Endothelial cell of umbilical vein (primary cell): ENCODE results near the gene PCARE. TPM values are rescaled to one million over a fixed set of nuclear protein-coding genes. Genes with fewer than 3 reads are reported as not detected.

Experiments used
- BruUV-seq: library from RNA; stranded (reverse); fragments of 400-500 nt; replicated peaks from 2 replicates; lab custom pipeline; 2021; lab: Mats Ljungman, UMichigan
- CTCF ChIA-PET: fragments of 300-600, 350-600 bp; sonication (Branson Sonifier 250); formaldehyde crosslinking; loops from one replicate; lab custom pipeline; 2021; ENCODE audit warnings: antibody characterized with exemption, inconsistent platforms; lab: Charles Lee
- POLR2A ChIA-PET: fragments of 300-600, 350-600 bp; sonication (Branson Sonifier 250); formaldehyde crosslinking; loops from one replicate; lab custom pipeline; 2021; ENCODE audit warnings: antibody characterized with exemption, inconsistent platforms; lab: Charles Lee
- DNase-seq: peaks from one replicate; pipeline ENCODE4 v3.0.0-alpha.2; 2011; ENCODE audit warnings: low read depth, low spot score
- FAIRE-seq: peaks from 2 replicates; lab custom pipeline; 2011; peaks lifted over from hg19 to GRCh38; lab: Jason Lieb, UNC
- H2AFZ ChIP-seq: 2 replicates; pipeline ENCODE4 v1.6.0; 2012; ENCODE audit warnings: low read depth, low read length, control low read depth, inconsistent platforms
- H3K27ac ChIP-seq: 2 replicates; pipeline ENCODE4 v1.5.1; 2011; ENCODE audit warnings: low read depth, mild to moderate bottlenecking, control low read depth, low read length, moderate library complexity; ENCODE audit not compliant: insufficient read depth
- H3K27me3 ChIP-seq, 2 experiments: 2 replicates each; pipeline versions ENCODE4 v1.6.0 to v1.6.1; 2011; ENCODE audit warnings: low read length in 2 of 2, mixed read lengths in 1 of 2; ENCODE audit not compliant: control insufficient read depth in 2 of 2, insufficient read depth in 2 of 2
- H3K36me3 ChIP-seq, 2 experiments: 2 replicates in 1 of 2; 3 replicates in 1 of 2; pipeline ENCODE4 v1.5.1; 2011; ENCODE audit warnings: low read length in 2 of 2, mild to moderate bottlenecking in 1 of 2, moderate library complexity in 1 of 2; ENCODE audit not compliant: control insufficient read depth in 2 of 2, insufficient read depth in 2 of 2; ENCODE audit errors: extremely low read depth in 1 of 2
- H3K4me1 ChIP-seq: 3 replicates; pipeline ENCODE4 v1.5.1; 2011; ENCODE audit warnings: mild to moderate bottlenecking, low read length; ENCODE audit not compliant: control insufficient read depth, insufficient read depth; ENCODE audit errors: extremely low read depth
- H3K4me2 ChIP-seq: 2 replicates; pipeline ENCODE4 v1.6.1; 2011; ENCODE audit warnings: low read length, control low read depth, mixed read lengths; ENCODE audit not compliant: insufficient read depth
- H3K4me3 ChIP-seq, 3 experiments: fragments of 200-600 bp in 1 of 3; sonication (generic), shearing (Covaris generic) in 1 of 3; replicated peaks in 1 of 3; 2 replicates each; pipeline ENCODE4 v1.5.1; 2011 to 2016; ENCODE audit warnings: control low read depth in 3 of 3, low read length in 3 of 3, mild to moderate bottlenecking in 2 of 3, inconsistent platforms in 1 of 3, low read depth in 1 of 3, moderate library complexity in 1 of 3; ENCODE audit not compliant: insufficient read depth in 1 of 3
- H3K79me2 ChIP-seq: 2 replicates; pipeline ENCODE4 v1.6.0; 2012; ENCODE audit warnings: low read length, inconsistent platforms; ENCODE audit not compliant: control insufficient read depth, insufficient read depth
- H3K9ac ChIP-seq: replicated peaks from 2 replicates; pipeline ENCODE3; 2011; ENCODE audit warnings: low read length, control low read depth; ENCODE audit not compliant: insufficient read depth; ENCODE audit errors: extremely low read depth
- H3K9me1 ChIP-seq: replicated peaks from 3 replicates; pipeline ENCODE4 v1.6.0; 2011; ENCODE audit warnings: mild to moderate bottlenecking, low read length; ENCODE audit not compliant: control insufficient read depth, insufficient read depth; ENCODE audit errors: extremely low read depth
- H3K9me3 ChIP-seq: replicated peaks from 2 replicates; pipeline ENCODE4 v1.5.1; 2012; ENCODE audit warnings: low read length, inconsistent platforms; ENCODE audit not compliant: control insufficient read depth, insufficient read depth
- H4K20me1 ChIP-seq: replicated peaks from 2 replicates; pipeline ENCODE3; 2011; ENCODE audit warnings: mild to moderate bottlenecking, low read length; ENCODE audit not compliant: control insufficient read depth, insufficient read depth; ENCODE audit errors: extremely low read depth
- EZH2 ChIP-seq: IDR thresholded peaks from 2 replicates; pipeline ENCODE4 v1.6.1; 2012; ENCODE audit warnings: borderline replicate concordance, low read depth, mild to moderate bottlenecking, moderate library complexity, low read length, inconsistent platforms; ENCODE audit not compliant: severe bottlenecking
- FOS ChIP-seq: IDR thresholded peaks from 2 replicates; pipeline ENCODE4 v1.6.1; 2011; ENCODE audit warnings: mild to moderate bottlenecking, low read length, moderate library complexity, borderline replicate concordance; ENCODE audit not compliant: insufficient read depth
- GATA2 ChIP-seq: IDR thresholded peaks from 2 replicates; pipeline ENCODE4 v1.7.0; 2011; ENCODE audit warnings: low read depth, mild to moderate bottlenecking, moderate library complexity, mixed read lengths, low read length; ENCODE audit not compliant: insufficient read length, insufficient read depth
- JUN ChIP-seq: IDR thresholded peaks from 2 replicates; pipeline ENCODE4 v1.6.1; 2011; ENCODE audit warnings: borderline replicate concordance, low read depth; ENCODE audit not compliant: insufficient read length, insufficient read depth
- MYC ChIP-seq: IDR thresholded peaks from one replicate; pipeline ENCODE4 v1.6.1; 2011; ENCODE audit warnings: mild to moderate bottlenecking, low read depth, low read length
- POLR2A ChIP-seq: IDR thresholded peaks from 2 replicates; pipeline ENCODE4 v1.6.1; 2012; ENCODE audit warnings: low read depth, mild to moderate bottlenecking, control low read depth, low read length
- POLR2AphosphoS5 ChIP-seq: IDR thresholded peaks from 2 replicates; pipeline ENCODE4 v1.6.1; 2012; ENCODE audit warnings: low read depth, mild to moderate bottlenecking, control low read depth, low read length, moderate library complexity; ENCODE audit not compliant: insufficient read depth
- dilution Hi-C: fragments of 300-500 bp; cut with MboI; formaldehyde crosslinking; loops from one replicate; pipeline ENCODE4 v1.15.0; 2019; ENCODE audit warnings: low sequenced_read_pairs; ENCODE audit not compliant: extremely low pct_ligation_motif_present
- intact Hi-C: fragments of 100-400 bp; cut with micrococcal nuclease; formaldehyde crosslinking; loops from one replicate; pipeline ENCODE4 v1.10.0; 2022
- polyA plus RNA-seq, 4 experiments: library from polyadenylated mRNA; depleted of rRNA in 3 of 4; stranded (reverse) in 3 of 4; unstranded in 1 of 4; fragments of >200 nt; gene quantifications; 2 replicates each; pipeline versions ENCODE4 v1.2.1 to v1.2.3, GENCODE V29; 2011 to 2012; ENCODE audit warnings: missing spikeins in 1 of 4
- total RNA-seq: library from RNA; stranded (reverse); gene quantifications from 2 replicates; pipeline ENCODE4 v1.2.3, GENCODE V29; 2021
- TF ChIP-seq, protein P1 (sequence below): IDR thresholded peaks from 2 replicates; pipeline ENCODE4 v1.6.1; 2011; ENCODE audit not compliant: insufficient read depth, insufficient read length
- TF ChIP-seq, protein P2 (sequence below), 2 donors: IDR thresholded peaks; 1 replicate in 1 of 2; 2 replicates in 1 of 2; pipeline ENCODE4 v1.5.1; 2011; ENCODE audit warnings: low read length in 2 of 2, mild to moderate bottlenecking in 2 of 2, moderate library complexity in 2 of 2, control low read depth in 1 of 2, inconsistent platforms in 1 of 2, low read depth in 1 of 2; ENCODE audit not compliant: insufficient read depth in 1 of 2; ENCODE audit errors: extremely low read depth in 1 of 2

The PCARE gene
- total and polyA plus RNA-seq, 2 donors (not counting 3 experiments of a cell fraction or from before 2014, with no cell fraction given): not detected

DNA sequence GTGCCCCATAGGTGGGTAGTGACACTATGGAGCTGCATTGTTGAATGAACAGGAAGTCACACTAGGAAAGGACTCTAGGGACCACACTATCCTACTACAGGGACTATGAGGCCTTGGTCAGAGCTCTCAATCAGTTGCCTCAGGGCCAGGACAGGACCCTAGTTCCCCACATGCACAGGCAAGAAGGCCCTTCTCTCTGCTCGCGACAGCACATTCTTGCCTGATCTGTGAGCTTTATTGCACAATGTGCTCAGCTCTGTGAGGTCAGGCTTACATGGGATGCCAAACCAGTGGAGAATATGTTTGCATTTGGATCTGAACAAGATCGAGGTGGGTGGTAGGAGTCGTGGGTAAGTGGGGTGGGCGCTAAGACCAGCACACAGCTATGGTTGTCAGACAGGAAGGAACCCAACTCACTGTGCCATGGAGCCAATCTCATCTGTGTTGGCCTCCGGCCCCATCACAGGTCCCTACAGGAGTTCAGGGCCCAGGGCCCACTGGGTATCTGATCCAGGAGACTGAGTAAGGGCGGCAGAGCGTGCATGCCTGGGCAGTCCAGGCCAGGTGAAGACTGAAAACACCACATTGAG lies 8.0 kb downstream of the PCARE start:
- Histone ChIP-seq H3K27ac (no peak overlapping the region), H3K9me1 (no peaks in the 10 kb centered on the region), H3K27me3 (no peaks in the 10 kb centered on the region), H3K79me2 (no peaks in the 10 kb centered on the region), H3K9me3 (no peaks in the 10 kb centered on the region), H2AFZ (no peak overlapping the region), H4K20me1 (no peaks in the 10 kb centered on the region), H3K4me3 (no peak overlapping the region), H3K36me3 (no peaks in the 10 kb centered on the region), H3K4me1 (no peaks in the 10 kb centered on the region), H3K9ac (no peak overlapping the region), H3K4me2 (no peak overlapping the region)
- no peak for TF ChIP-seq GATA2
- no peak for TF ChIP-seq EZH2
- FAIRE-seq: no peak
- BruUV-seq: no TSS peak
- DNase-seq: no peak
- ChIA-PET POLR2A (no interaction called here), CTCF (no interaction called here)
- intact Hi-C loops: no loop called here
- dilution Hi-C loops: no loop called here

DNA sequence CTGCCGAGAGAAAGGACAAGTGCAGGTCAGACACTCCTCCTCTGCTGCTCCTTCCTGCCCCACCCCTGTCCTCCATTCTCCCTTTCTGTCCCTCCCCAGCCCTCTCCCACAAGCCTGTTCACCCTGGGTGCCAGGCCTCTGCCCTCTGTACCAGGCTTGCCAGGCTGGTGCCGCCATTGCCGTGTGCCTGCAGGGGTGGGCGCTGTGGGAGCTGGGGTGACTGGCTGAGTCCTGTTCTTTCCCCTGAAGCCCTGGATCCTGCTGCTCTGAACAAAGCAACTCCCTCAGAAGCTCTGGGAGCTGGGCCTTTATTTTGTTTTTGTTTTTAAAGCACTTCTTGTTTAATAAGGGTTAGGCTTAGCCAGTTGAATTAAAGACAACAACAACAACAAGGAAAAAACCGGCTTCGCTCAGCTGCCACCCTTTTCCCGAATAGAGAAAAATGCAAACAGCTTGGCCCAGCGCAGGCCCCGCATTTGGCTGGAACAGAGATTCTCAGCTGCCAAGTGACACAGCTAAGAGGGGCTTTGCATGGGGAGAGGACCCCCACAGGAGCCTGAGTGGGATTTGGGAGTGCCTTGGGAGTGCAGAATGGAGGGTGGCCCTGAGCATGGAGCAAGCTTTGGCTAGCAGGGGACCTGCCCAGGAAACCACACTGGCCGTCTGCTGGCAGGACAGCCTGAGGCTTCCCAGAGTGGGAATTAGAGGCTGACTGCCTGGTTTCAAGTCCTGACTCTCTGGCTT lies 9.1 kb downstream of the PCARE start:
- intact Hi-C loops: no loop called here
- Histone ChIP-seq H3K4me3 (no peak overlapping the region), H3K4me2 (no peak overlapping the region), H3K9me1 (no peaks in the 10 kb centered on the region), H3K9me3 (no peaks in the 10 kb centered on the region), H3K4me1 (no peaks in the 10 kb centered on the region), H3K79me2 (no peaks in the 10 kb centered on the region), H3K27me3 (no peaks in the 10 kb centered on the region), H3K9ac (no peak overlapping the region), H4K20me1 (no peaks in the 10 kb centered on the region), H3K27ac (no peak overlapping the region), H2AFZ (no peak overlapping the region), H3K36me3 (no peaks in the 10 kb centered on the region)
- BruUV-seq: no TSS peak
- ChIA-PET POLR2A (no interaction called here), CTCF (no interaction called here)
- no peak for TF ChIP-seq EZH2
- no peak for TF ChIP-seq FOS
- TF ChIP-seq MYC: no peak
- no peak for TF ChIP-seq POLR2A
- TF ChIP-seq, protein P1, sequence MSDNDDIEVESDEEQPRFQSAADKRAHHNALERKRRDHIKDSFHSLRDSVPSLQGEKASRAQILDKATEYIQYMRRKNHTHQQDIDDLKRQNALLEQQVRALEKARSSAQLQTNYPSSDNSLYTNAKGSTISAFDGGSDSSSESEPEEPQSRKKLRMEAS: no peak
- TF ChIP-seq GATA2: no peak
- TF ChIP-seq JUN: no peak
- TF ChIP-seq, protein P2, sequence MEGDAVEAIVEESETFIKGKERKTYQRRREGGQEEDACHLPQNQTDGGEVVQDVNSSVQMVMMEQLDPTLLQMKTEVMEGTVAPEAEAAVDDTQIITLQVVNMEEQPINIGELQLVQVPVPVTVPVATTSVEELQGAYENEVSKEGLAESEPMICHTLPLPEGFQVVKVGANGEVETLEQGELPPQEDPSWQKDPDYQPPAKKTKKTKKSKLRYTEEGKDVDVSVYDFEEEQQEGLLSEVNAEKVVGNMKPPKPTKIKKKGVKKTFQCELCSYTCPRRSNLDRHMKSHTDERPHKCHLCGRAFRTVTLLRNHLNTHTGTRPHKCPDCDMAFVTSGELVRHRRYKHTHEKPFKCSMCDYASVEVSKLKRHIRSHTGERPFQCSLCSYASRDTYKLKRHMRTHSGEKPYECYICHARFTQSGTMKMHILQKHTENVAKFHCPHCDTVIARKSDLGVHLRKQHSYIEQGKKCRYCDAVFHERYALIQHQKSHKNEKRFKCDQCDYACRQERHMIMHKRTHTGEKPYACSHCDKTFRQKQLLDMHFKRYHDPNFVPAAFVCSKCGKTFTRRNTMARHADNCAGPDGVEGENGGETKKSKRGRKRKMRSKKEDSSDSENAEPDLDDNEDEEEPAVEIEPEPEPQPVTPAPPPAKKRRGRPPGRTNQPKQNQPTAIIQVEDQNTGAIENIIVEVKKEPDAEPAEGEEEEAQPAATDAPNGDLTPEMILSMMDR (IDR thresholded peaks at IDR 0.05; ENCODE audit: extremely low read depth in 1 of 2, insufficient read depth in 1 of 2, low read depth in 1 of 2, low read length in 2 of 2): no peak
- no peak for TF ChIP-seq POLR2AphosphoS5
- FAIRE-seq (no peak), DNase-seq (no peak)
- dilution Hi-C loops: no loop called here
